ENCODE results near the gene NOS3. TPM values are rescaled to one million over a fixed set of nuclear protein-coding genes. Genes with fewer than 3 reads are reported as not detected.
"Not testable (repeated sequence)": the region's sequence is repeated elsewhere in the genome, so short reads cannot be mapped to it uniquely, and the experiment has no call there.

Gene NOS3
- total and polyA plus RNA-seq, 8 donors = 7.5 to 21.8 (median 10.4) TPM

- ATAC-seq = no peak
- TF ChIP-seq, protein P1, sequence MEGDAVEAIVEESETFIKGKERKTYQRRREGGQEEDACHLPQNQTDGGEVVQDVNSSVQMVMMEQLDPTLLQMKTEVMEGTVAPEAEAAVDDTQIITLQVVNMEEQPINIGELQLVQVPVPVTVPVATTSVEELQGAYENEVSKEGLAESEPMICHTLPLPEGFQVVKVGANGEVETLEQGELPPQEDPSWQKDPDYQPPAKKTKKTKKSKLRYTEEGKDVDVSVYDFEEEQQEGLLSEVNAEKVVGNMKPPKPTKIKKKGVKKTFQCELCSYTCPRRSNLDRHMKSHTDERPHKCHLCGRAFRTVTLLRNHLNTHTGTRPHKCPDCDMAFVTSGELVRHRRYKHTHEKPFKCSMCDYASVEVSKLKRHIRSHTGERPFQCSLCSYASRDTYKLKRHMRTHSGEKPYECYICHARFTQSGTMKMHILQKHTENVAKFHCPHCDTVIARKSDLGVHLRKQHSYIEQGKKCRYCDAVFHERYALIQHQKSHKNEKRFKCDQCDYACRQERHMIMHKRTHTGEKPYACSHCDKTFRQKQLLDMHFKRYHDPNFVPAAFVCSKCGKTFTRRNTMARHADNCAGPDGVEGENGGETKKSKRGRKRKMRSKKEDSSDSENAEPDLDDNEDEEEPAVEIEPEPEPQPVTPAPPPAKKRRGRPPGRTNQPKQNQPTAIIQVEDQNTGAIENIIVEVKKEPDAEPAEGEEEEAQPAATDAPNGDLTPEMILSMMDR (IDR thresholded peaks at IDR 0.05) = no peak
- H3K4me1 ChIP-seq = peaks cover 8 to 11% of the 10 kb centered on the region in 2 donors
- no peaks in the 10 kb centered on the region for H3K36me3 ChIP-seq
- no peaks in the 10 kb centered on the region for H3K9me3 ChIP-seq
- intact Hi-C loops (cut with DNase I) = no loop called here
- H3K27ac ChIP-seq = no peak overlapping the region
- peak in 1 of 4 donors; percentile 26 for DNase-seq
- peaks cover 0 to 24% of the 10 kb centered on the region in 2 donors for H3K27me3 ChIP-seq
- no peak overlapping the region for H3K4me3 ChIP-seq
Measured at GRCh38 chr7:151025924-151026671, 35.3 kb downstream of the NOS3 start.

DNA sequence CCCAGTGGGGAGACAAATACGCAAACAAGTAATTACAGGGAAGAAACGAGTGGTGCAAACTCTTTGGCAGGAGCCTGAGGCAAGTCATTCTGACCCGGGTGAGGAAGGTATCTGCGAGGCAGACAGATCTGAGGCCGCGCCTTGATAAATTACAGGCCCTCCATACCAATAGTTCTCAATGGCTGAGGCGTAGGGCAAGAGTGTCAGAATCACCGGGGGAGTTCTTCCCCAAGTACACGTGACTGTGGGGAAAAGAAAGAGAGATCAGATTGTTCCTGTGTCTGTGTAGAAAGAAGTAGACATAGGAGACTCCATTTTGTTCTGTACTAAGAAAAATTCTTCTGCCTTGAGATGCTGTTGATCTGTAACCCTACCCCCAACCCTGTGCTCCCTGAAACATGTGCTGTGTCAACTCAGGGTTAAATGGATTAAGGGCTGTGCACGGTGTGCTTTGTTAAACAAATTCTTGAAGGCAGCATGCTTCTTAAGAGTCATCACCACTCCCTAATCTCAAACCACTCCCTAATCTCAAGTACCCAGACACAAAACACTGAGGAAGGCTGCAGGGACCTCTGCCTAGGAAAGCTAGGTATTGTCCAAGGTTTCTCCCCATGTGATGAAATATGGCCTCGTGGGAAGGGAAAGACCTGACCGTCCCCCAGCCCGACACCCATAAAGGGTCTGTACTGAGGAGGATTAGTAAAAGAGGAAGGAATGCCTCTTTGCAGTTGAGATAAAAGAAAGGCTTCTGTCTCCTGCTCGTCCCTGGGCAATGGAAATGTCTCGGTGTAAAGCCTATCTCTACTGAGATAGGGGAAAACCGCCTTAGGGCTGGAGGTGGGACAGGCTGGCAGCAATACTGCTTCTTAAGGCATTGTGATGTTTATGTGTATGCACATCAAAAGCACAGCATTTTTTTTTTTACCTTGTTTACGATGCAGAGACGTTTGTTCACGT is 36.2 kb downstream of the NOS3 start:
- Histone ChIP-seq H3K4me1 (peaks cover 8 to 11% of the 10 kb centered on the region in 2 donors), H3K27me3 (peaks cover 0 to 14% of the 10 kb centered on the region in 2 donors), H3K4me3 (peak overlapping the region; percentile 65 to 75), H3K27ac (peak overlapping the region; percentile 81 to 89)
- DNase-seq; ATAC-seq; intact Hi-C loops (cut with DNase I); H3K9me3 ChIP-seq; H3K36me3 ChIP-seq: not testable (repeated sequence)

- Histone ChIP-seq H3K4me1 (peaks cover 8 to 11% of the 10 kb centered on the region in 2 donors), H3K4me3 (peak overlapping the region; percentile 65 to 75), H3K27ac (peak overlapping the region; percentile 81 to 89)
- ATAC-seq; H3K36me3 ChIP-seq; DNase-seq; H3K9me3 ChIP-seq; H3K27me3 ChIP-seq; intact Hi-C loops (cut with DNase I): not testable (repeated sequence)
Measured at GRCh38 chr7:151027728-151028130, 36.9 kb downstream of the NOS3 start.

DNA sequence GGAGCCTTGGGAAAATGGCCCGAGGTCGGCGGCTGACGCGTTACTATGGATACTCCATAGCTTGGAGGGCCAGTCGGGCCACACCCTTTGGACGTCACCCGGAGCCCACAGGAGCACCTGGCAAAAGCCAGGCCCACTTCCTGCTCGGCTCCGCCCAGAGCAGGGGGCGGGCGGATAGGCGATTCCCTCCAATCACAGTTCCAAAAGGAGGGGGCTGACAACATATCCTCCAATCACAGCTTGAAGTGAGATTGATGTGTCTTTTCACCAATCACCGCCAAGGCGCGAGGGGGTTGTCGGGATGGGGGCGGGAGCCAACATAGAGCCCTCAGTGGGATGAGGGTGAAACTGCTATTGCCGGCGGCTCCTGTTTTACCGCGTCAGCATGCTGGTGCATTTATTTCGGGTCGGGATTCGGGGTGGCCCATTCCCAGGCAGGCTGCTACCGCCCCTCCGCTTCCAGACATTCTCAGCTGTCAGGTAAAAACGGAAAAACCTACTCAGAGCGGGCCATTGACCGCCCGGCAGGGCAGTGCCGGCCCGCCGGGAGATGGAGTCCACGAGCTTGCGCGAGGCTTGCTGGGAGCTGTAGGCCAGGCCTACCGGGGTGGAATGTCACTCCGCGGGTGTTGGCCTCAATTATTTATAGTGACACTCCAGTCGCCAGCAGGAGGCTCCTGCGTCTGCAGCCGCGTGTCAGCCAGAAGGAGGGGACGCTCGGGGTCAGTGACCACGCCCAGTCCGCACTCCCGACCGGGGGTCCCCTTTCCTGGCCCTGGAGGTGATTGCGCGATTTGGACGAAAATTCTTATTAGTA is 37.5 kb downstream of the NOS3 start, which contains the start of gene ABCB8:
ABCB8 (plus strand) TSS at position 320 of the 817 bp plus-strand sequence; CDS start at position 386, 66 bp downstream.
- DNase-seq (peak; percentile 97 to 100 (median 98)), ATAC-seq (peak; percentile 95)
- Histone ChIP-seq H3K4me1 (peaks cover 8 to 11% of the 10 kb centered on the region in 2 donors), H3K27me3 (peaks cover 0 to 6% of the 10 kb centered on the region in 2 donors), H3K4me3 (peak within 1 kb of the TSS; percentile 65 to 75), H3K36me3 (peaks cover 0 to under 1% of the 10 kb centered on the region in 2 donors), H3K27ac (peak within 1 kb of the TSS; percentile 81 to 89), H3K9me3 (no peaks in the 10 kb centered on the region)
- TF ChIP-seq, protein P1 (IDR thresholded peaks at IDR 0.05) = peak; percentile 24 to 36
- intact Hi-C loops (cut with DNase I) = no loop called here

DNA sequence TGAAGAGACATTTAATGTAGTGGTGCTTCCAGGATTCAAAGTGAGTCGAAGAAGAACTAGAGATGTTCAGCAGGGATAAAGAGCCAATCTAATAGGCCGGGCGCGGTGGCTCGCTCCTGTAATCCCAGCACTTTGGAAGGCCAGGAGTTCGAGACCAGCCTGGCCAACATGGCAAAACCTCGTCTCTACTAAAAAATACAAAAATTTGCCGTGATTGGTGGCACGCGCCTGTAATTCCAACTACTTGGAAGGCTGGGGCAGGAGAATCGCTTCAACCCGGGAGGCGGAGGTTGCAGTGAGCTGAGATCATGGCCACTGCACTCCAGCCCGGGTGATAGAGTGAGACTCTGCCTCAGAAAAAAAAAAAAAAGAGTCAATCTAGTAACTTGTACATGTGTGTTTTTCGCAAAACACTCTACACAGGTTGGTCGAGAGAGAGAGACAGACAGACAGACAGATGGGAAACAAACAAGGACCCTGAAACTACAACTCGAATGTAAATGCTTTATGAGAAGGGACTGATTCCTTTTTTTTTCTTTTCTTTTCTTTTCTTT is 38.2 kb downstream of the NOS3 start:
- Histone ChIP-seq H3K36me3 (peaks cover 0 to 7% of the 10 kb centered on the region in 2 donors), H3K9me3 (no peaks in the 10 kb centered on the region), H3K27me3 (no peaks in the 10 kb centered on the region), H3K4me1 (peaks cover 8 to 11% of the 10 kb centered on the region in 2 donors), H3K27ac (peak overlapping the region; percentile 81 to 89), H3K4me3 (peak overlapping the region; percentile 65 to 75)
- intact Hi-C loops (cut with DNase I) = no loop called here
- TF ChIP-seq, protein P1 (IDR thresholded peaks at IDR 0.05) = no peak
- DNase-seq (no peak), ATAC-seq (no peak)

Data from left lung (tissue), 10 donors.